ACHN (cell line): ENCODE measurements around the gene ANO2.
"Not testable (repeated sequence)": the region's sequence is repeated elsewhere in the genome, so short reads cannot be mapped to it uniquely, and the experiment has no call there.

Experiments
- DNase-seq: peaks from one replicate; pipeline ENCODE4 v3.0.0-alpha.2; 2015
- in situ Hi-C: cut with HindIII; loops from 2 replicates; pipeline ENCODE4 v1.10.0; 2017; ENCODE audit warnings: low sequenced_read_pairs, low pct_ligation_motif_present, low pct_unique_long_range_greater_than_20kb

Gene ANO2

DNA sequence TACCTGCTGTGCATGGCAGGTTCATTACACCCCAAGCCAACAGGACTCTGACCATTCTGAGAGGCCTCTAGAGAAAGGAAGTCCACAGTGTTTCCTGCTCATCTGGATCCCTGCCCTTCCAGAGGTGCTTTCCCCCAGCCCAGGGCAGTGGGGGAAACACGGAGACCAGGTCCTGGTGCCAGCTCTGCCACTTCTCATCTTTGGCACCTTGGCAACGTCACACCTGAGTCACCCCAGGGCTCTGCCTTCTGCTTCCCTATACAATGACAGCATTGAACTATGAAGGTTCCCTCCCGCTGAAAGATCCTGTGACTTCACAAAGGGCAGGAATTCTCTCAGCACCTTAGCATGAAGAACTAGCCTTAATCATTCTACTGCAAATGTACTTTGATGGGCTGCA, 74.9 kb downstream of the ANO2 start:
- in situ Hi-C loops: no loop called here
- DNase-seq: no peak

DNA sequence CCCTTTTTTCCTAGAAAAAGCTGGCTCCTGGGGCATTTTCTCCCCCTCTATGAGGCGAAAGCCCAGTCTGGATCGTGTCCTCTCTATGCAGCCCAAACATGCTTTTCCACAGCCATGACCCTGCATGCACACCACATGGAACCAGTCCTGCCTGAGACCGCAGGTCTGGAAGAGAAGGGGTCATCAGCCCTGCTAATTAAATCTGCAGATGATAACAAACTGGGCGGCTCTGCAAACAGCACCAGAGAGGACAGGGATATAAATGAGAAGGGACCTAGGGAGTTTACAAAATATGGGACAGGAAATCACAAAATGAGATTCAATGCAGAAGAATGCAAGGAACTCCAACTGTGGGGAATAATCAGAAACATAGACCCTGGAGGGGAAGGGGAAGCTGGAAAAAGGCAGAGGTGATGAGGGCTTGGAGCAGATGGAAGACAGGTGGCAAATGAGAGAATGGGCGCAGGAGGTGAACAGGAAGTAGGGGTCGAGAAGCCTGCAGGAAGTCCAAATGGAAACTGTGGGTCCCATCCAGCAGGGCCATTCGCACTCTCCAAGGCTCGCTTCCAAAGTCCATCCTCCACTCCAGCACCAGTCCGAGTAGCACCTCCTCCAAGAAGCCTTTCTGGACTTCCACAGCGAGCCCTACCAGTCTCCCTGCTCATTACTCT, 76.3 kb downstream of the ANO2 start:
- no peak for DNase-seq
- in situ Hi-C loops: no loop called here

DNA sequence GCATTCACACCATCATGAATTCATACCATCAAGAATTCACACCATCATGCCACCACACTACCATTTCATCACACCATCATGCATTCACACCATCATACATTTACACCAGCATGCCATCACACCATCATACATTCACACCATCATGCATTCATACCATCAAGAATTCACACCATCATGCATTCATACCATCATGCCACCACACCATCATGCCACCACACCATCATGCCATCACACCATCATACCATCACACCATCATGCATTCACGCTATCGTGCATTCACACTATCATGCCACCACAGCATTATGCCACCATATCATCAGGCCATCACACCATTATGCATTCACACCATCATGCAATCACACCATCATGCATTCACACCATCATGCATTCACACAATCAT, 79.7 kb downstream of the ANO2 start:
- in situ Hi-C loops: no loop called here

DNA sequence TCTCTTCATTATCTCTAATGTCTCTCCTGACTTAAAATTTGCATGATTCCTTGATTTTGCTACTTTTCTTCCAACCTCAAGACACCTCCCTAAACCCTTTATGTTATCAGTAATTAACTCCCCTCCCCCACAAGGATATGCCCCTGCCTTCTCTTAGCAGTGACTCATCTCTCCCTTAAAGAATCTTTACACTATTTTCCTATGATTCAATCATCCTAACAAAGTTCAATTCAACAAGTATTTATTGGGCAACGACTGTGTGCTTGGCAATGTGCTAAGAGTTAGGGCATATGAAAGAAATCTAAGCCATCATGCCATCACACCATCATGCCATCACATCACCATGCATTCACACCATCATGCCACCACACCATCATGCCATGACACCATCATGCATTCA, 80.1 kb downstream of the ANO2 start:
- DNase-seq: no peak
- in situ Hi-C loops: no loop called here

More for the DNA sequence above, 79.7 kb downstream of the ANO2 start:
- no peak for DNase-seq

DNA sequence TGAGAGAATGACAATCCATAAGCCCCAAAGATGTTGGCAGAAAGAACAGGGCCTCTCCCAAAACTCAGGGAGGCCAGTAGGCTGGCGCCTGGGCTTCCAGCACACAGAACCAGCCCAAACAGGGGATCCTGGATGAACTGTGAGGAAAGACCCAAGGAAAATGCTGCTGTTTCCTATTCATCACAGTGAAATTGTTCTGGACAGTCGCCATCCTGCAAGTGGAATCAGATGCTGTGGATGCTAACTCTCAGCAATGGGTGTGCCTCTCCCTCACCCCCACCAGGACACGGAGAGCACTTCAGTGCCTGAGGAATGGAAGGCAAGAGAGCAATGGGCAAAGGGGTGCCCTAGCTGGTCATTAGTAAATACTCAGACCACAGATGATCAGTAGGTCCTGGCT, 80.8 kb downstream of the ANO2 start:
- no peak for DNase-seq
- in situ Hi-C loops: no loop called here

DNA sequence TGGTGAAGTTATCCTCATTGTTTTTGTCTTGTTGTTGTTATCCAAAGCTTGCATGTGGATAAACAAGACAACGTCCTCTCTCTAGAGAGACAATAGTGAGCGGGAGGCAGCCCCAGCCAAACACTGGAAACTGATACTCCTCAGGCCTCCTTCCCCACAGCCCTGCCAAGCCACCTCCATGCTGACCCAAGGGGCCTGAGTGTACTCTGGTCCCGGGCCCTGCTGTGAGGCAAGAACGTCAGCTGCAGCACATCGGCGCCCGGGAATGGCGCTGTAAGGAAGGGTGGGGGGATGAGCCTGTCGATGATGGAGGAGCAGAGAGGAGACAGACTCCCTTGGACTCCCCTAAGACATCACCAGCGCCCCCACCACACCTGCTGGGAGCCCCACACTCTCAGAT, 83.6 kb downstream of the ANO2 start:
- in situ Hi-C loops: no loop called here
- no peak for DNase-seq

DNA sequence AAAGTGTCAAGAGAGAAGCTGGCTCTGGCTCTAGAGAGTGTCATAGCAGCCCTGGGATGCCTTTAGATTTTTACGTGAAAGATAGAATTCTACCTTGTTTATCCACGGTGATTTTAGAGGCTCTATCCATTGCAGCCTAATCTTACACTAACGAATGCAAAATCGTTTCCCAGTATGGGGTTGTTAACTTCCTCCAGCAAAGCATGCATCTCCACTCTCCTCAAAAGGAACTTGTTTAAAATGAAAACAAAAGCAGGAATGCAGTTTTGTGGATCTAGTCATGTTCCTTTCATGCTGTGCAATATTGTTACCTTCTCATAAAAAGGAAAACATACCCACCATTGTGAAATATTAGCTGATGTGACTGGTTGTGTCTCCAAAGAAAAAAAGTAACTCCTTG, 88.4 kb downstream of the ANO2 start:
- in situ Hi-C loops: no loop called here
- no peak for DNase-seq

DNA sequence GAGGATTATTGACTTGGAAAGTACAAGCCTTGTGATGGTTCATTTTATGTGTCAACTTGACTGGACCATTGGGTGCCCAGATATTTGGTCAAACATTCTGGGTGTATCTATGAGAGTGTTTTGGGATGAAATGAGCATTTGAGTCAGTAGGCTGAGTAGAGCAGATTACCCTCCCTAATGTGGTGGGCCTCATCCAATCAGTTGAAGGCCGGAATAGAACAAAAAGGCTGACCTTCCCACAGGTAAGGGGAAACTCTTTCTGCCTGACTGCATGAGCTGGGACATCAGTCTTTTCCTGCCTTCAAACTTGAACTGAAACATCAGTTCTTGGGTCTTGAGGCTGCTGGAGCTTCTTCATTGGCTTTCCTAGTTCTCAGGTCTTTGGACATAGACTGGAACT, 98.1 kb downstream of the ANO2 start:
- in situ Hi-C loops: no loop called here

DNA sequence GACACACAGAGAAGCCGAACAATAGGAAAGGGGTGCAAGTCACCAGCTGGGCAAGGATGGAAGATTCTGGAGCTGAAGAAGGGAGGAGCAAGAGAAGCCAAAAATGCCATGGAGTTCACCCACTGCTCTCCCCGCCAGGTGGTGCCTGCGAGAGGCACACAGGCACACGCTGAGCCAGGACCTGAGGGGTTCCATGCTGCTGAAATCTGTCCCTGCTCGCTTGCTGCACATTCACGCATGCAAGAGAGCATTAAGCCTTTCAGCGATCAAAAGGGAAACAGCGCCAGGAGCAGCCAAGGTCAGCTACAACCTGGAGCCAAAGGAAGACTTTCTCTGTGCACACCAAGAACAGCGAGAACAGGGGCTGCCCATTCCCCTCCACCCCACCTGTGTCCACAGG, 104.1 kb downstream of the ANO2 start:
- no peak for DNase-seq
- in situ Hi-C loops: no loop called here

More for the DNA sequence above, 98.1 kb downstream of the ANO2 start:
- DNase-seq: no peak

DNA sequence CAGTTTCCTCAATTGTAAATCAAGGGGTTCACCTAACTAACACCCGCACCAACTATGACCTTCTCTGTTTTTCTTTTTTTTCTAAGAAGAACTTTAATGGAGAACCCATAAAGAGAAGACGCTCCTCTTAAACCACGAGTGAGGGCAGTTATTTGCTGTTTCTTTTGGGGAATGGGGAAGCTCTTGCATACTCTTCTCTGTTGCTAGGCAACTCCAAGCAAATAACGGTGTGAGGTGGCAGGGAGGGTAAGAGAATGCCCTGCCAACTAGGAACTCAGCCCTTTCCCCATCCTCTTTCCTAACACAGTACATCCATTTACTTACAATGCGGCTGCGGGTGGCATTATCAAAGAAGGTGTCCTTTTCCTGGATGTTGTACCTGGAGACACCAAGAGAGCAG, 114.9 kb downstream of the ANO2 start:
- DNase-seq: no peak
- in situ Hi-C loops: no loop called here

DNA sequence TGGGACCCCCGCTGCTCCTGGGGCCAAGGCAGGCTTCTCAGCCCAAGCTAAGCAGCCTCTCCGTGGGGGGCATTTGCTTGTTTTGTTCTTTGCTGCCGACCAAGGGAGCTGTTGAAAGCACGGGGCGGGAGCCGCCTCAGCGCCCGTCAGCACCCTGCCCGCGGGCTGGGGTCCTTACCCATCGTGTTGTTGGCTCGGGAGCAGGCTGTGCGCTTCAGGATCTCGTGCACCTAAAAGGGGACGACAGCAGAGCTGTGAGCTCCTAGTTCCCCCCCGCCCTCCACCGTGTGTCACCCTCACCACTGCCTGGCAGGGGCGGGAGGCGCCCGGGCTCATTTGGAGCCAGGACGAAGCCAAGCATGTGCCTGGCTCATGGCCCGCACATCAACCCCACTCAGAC, 117.5 kb downstream of the ANO2 start:
- no peak for DNase-seq

DNA sequence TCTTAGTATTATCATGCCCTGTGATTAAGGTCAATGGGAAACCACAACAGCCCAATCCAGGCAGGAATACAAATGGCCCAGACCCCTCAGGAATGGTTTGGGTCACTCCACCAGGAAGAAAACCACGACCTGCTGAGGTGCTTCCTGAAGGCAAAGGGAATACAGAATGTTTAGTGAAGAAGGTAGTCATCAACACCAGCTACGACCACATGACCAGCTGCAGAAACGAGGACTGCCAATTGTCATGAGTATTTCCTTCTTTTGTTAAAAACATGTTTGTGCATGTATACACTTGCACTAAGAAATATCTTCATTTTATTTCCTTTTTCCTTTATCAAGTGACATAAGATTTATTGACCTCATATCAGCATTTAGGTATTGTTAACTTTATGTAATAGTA, 119.3 kb downstream of the ANO2 start:
- DNase-seq, in situ Hi-C loops: not testable (repeated sequence)

More for the DNA sequence above, 117.5 kb downstream of the ANO2 start:
- in situ Hi-C loops: no loop called here

DNA sequence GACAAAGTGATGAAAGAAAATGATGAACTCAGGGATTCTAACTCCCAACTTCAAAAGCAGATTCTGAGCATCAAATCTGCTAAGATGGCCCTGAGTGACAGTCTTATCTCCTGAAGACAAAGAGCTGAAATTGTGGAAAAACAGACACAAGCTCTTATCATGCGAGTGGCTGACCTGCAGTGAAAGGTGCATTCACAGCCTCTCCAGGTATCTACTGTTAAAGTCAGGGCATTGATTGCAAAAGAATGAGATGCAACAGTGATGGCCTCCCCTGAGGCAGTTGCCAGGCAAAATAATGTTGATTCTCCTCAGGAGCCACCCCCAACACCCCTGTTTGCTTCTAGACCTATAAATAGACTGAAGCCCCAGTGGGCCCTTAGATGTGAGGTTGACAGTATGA, 126.2 kb downstream of the ANO2 start:
- in situ Hi-C loops, DNase-seq: not testable (repeated sequence)

DNA sequence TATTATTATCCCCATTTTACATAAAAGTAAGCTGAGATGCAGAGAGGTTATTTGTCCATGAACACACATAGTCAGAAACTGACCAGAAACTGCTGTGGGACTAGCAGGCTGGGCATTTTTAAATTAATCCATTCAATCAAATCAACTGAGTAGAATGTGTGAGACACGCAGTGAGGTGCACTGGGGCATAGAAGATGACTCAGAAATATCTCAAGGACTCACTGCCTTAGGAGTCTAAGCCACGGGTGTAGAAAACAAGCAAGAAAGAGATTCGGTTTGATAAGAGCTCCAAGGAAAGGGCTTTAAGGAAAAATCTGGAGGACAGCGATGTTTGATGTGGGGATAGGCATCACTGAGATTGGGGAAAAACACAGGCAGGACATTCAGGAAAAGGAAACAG, 127.8 kb downstream of the ANO2 start:
- DNase-seq: peak; percentile 85
- in situ Hi-C loops: no loop called here

DNA sequence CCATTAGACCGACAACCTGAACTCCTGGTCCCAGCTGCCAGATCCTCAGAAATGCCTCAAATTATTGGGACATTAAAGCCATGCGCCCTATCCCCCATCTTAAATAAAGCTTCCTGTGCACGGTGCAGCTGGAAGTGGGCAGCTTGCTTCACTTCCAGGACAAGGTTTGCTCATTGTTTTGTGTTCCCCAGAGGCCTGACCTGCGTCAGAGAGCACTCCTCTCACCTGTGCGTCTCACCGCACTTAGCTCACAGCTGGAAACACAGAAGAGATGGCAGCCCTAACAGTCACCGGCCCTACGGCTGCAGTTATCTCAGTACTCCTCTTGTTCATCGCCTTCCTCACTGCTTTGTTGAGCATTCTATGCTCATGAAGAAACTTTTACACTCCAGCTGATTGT, 135.5 kb downstream of the ANO2 start:
- no peak for DNase-seq
- in situ Hi-C loops: no loop called here

DNA sequence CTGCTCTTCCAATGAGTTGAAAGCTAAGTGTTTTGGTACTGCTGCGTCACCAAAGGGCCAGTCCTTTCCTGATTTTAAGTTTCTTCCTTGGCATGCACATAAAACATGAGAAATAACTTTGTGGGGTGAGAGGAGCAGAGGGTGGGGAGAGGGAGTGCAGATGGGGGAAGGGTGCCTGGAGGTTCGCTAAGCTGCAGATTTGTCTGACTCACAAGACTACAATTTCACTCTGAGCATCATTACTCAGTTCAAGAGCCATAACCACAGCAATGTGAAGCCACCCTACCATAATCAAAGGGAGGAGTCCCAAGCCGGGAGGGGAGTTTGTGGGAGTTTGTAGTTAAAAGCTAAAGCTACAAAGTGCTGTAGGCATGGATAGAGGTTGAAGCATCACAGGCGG, 136.1 kb downstream of the ANO2 start:
- peak; percentile 100 for DNase-seq
- in situ Hi-C loops: no loop called here

DNA sequence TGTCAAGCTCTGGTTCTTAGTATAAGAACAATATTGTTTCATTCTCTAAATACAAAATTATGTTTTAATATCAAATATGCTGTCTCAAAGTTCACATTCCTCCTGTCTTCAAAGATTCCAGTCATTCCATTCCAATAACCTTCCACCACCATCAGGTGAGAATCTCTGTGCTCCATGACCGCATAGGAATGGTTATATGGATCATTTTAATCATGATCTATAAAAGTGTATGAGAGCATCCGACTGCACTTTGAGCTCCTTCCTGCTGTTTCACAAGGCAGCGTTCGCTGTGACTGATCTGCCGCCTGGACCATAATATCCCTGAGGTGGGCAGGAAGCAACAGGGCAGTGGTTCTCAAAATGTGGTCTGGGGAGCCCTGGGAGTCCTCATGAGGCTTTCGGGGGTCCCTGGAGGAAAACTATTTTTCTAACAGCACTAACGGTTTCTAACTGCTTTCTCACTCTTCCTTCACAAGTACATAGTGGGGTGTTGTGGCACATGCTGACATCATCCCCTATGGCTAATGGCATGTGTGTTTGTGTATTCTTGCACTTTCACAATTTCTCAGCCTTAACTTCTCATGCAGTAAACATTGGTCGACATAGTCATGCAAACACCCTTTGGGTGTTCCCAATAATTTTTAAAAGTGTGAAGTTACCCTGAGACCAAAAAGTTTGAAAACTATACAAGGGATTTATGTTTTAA, 137.4 kb downstream of the ANO2 start:
- in situ Hi-C loops: no loop called here
- peak; percentile 95 for DNase-seq

DNA sequence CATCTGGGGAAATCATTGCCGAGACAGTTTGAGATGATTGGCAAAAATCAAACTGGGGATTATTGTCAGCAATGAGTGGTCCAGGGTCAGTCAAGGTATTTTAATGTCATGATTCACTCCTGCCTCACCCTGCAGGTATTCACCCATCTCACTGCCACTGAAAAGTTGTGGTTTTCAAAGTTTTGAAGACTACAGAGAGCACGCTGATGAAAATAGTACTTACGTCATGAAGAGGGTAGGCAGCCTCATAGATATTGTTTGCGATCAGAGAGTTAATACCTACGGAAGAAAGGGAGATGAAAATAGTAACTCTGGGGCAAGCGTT, 138.0 kb downstream of the ANO2 start:
- in situ Hi-C loops: no loop called here
- DNase-seq: peak; percentile 100

DNA sequence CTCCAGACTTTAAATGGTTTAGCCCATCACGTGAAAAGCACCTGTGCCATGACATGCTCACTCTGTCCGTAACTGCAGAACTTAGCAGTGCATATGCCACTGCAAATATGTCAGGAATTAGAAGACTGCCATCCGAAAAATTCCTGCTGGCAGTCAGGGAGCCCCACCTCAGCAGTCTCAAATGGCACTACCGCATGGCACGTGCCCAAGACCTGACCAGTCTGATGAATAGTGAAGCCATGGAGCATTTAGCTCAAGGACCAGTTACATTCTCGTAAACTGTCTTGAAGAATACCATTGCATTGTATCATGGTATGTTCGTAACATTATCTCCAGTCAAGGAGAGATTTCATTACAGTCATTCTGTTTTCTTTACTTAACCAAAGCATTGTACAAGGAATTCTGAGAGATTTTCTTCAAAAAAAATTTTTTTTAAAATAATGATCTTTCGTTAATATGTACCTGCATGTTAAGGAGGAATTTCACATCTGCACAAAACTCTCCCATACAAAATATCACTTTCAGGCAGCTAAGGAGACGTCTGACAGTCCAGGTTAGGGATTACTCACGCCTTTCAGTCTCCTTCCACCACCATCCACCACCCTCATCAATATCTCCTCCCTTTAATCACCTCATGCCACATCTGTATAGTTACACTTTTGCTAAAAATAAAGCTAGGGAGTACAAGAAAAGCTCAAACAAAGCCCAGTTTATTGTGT, 138.5 kb downstream of the ANO2 start:
- DNase-seq: peak; percentile 99
- in situ Hi-C loops: no loop called here

DNA sequence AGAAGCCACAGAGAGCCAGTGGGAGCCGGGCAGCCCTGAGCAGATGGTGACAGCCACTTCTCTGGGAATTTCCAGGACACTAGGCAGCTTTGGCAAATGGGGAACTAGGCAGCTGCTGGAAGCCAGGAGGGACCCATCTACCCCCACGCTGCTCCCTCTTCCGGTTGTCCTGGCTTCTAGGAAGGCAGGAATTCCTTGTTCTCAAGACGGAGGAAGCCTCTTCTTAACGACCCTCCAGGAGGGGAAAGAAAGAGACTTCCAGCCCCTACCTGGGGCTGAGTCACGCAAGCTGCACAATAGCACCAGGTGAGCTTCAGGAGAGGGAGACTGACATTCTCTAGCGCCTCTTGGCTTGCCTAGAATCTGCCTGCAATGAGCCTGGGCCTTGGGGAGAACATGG, 141.5 kb downstream of the ANO2 start:
- in situ Hi-C loops: no loop called here
- no peak for DNase-seq
